ENCODE results near the gene SMG6.

GRCh38 chr17:2211661-2212399 lies 91.8 kb downstream of the SMG6 start:
- no peak for TF ChIP-seq POLR2A (IDR thresholded peaks at IDR 0.05; ENCODE audit: low read length)
- TF ChIP-seq GATA1 (IDR thresholded peaks at IDR 0.05; ENCODE audit: low read depth, low read length) = no peak

Data from erythroblast (primary cell).